Activated CD8-positive, alpha-beta T cell treated with anti-CD3 and anti-CD28 coated beads for 36 hours (primary cell): Measurements from ENCODE around the gene PRKCE. TPM values are rescaled to one million over a fixed set of nuclear protein-coding genes. Genes with fewer than 3 reads are reported as not detected.

Experiments used
- ATAC-seq: fragments of 200-7000 bp; cut with Tn5 transposase; one replicate; pipeline ENCODE4 v1.10.0; 2021; ENCODE audit warnings: mild to moderate bottlenecking, moderate library complexity
- CTCF ChIA-PET: fragments of 350-600 bp; sonication (Branson Sonifier 250); formaldehyde crosslinking; loops from one replicate; lab custom pipeline; 2021; ENCODE audit warnings: antibody characterized with exemption; lab: Charles Lee
- POLR2A ChIA-PET: fragments of 350-600 bp; sonication (Branson Sonifier 250); formaldehyde crosslinking; loops from one replicate; lab custom pipeline; 2021; ENCODE audit warnings: antibody characterized with exemption; lab: Charles Lee
- DNase-seq: peaks from one replicate; pipeline ENCODE4 v3.0.0-alpha.2; 2020
- H3K27ac Mint-ChIP-seq: one replicate; pipeline ENCODE4 v1.8.0; 2021; ENCODE audit warnings: mild to moderate bottlenecking, mixed read lengths
- H3K27me3 Mint-ChIP-seq: one replicate; pipeline ENCODE4 v1.8.0; 2021; ENCODE audit warnings: mixed read lengths
- H3K36me3 Mint-ChIP-seq: one replicate; pipeline ENCODE4 v1.8.0; 2021; ENCODE audit warnings: low read depth, mixed read lengths
- H3K4me1 Mint-ChIP-seq: one replicate; pipeline ENCODE4 v1.8.0; 2021; ENCODE audit warnings: low read depth, mixed read lengths
- H3K4me3 Mint-ChIP-seq: one replicate; pipeline ENCODE4 v1.8.0; 2021; ENCODE audit warnings: mild to moderate bottlenecking, moderate library complexity, mixed read lengths
- H3K9me3 Mint-ChIP-seq: one replicate; pipeline ENCODE4 v1.8.0; 2021; ENCODE audit warnings: mixed read lengths
- CTCF ChIP-seq: fragments of 200-600 bp; IDR thresholded peaks from one replicate; pipeline ENCODE4 v1.8.0; 2022; ENCODE audit warnings: antibody characterized with exemption, mild to moderate bottlenecking
- intact Hi-C: fragments of 100-400 bp; cut with micrococcal nuclease; formaldehyde crosslinking; loops from one replicate; pipeline ENCODE4 v1.10.0; 2022
- total RNA-seq, 2 experiments: library from RNA; stranded (reverse); gene quantifications; one replicate each; pipeline ENCODE4 v1.2.3, GENCODE V29; 2021

PRKCE gene
- total RNA-seq, 2 experiments from 2014 or later, result 11.5 to 11.9 TPM

GRCh38 chr2:45860136-45861121 lies 209.0 kb downstream of the PRKCE start:
- no peak for TF ChIP-seq CTCF
- Mint-ChIP-seq H3K27me3 (no peaks in the 10 kb centered on the region), H3K4me1 (peaks cover 38% of the 10 kb centered on the region), H3K4me3 (peak overlapping the region; percentile 72), H3K36me3 (no peaks in the 10 kb centered on the region), H3K27ac (peak overlapping the region; percentile 61), H3K9me3 (no peaks in the 10 kb centered on the region)
- POLR2A ChIA-PET, result interaction anchor here (1.3 kb wide), 2 partner anchors 10 to 210 kb away, joined by 3 to 6 read pairs; no protein-coding TSS in a partner anchor
- intact Hi-C loops, result no loop called here
- CTCF ChIA-PET, result interaction anchor here (0.8 kb wide), 1 partner anchor 75 kb away, joined by 4 read pairs; no protein-coding TSS in a partner anchor
- peak; percentile 32 for DNase-seq
- peak; percentile 66 for ATAC-seq

- H3K4me3 Mint-ChIP-seq, result no peak overlapping the region
- no peak for TF ChIP-seq CTCF
- H3K36me3 Mint-ChIP-seq, result no peaks in the 10 kb centered on the region
- H3K9me3 Mint-ChIP-seq, result no peaks in the 10 kb centered on the region
- peaks cover 41% of the 10 kb centered on the region for H3K4me1 Mint-ChIP-seq
- intact Hi-C loops, result no loop called here
- DNase-seq (peak; percentile 37), ATAC-seq (peak; percentile 63)
- H3K27ac Mint-ChIP-seq, result no peak overlapping the region
- no peaks in the 10 kb centered on the region for H3K27me3 Mint-ChIP-seq
- POLR2A ChIA-PET, result interaction anchor here (1.1 kb wide), 1 partner anchor 8 kb away, joined by 3 read pairs; no protein-coding TSS in a partner anchor
- CTCF ChIA-PET, result interaction anchor here (1.5 kb wide), 1 partner anchor 66 kb away, joined by 3 read pairs; no protein-coding TSS in a partner anchor
These were observed 211.4 kb downstream of the PRKCE start for GRCh38 chr2:45862843-45863242.

- no peaks in the 10 kb centered on the region for H3K36me3 Mint-ChIP-seq
These were observed 212.6 kb downstream of the PRKCE start for GRCh38 chr2:45864121-45864520.

GRCh38 chr2:45867349-45867748 lies 215.9 kb downstream of the PRKCE start:
- H3K9me3 Mint-ChIP-seq, result no peaks in the 10 kb centered on the region
- no peak for DNase-seq
- no peak for TF ChIP-seq CTCF
- no peak overlapping the region for H3K27ac Mint-ChIP-seq
- H3K27me3 Mint-ChIP-seq, result no peaks in the 10 kb centered on the region
- no peak overlapping the region for H3K4me3 Mint-ChIP-seq
- ATAC-seq, result no peak
- H3K36me3 Mint-ChIP-seq, result no peaks in the 10 kb centered on the region
- POLR2A ChIA-PET, result no interaction called here
- peaks cover 13% of the 10 kb centered on the region for H3K4me1 Mint-ChIP-seq
- CTCF ChIA-PET, result no interaction called here
- intact Hi-C loops, result no loop called here

More at GRCh38 chr2:45864121-45864520, 212.6 kb downstream of the PRKCE start:
- DNase-seq, result no peak
- no peak for TF ChIP-seq CTCF
- no peak overlapping the region for H3K27ac Mint-ChIP-seq
- no peaks in the 10 kb centered on the region for H3K9me3 Mint-ChIP-seq
- H3K4me1 Mint-ChIP-seq, result peaks cover 37% of the 10 kb centered on the region
- H3K27me3 Mint-ChIP-seq, result no peaks in the 10 kb centered on the region
- ATAC-seq, result no peak
- intact Hi-C loops, result no loop called here
- no peak overlapping the region for H3K4me3 Mint-ChIP-seq
- ChIA-PET CTCF (interaction anchor here (1.8 kb wide), 1 partner anchor 86 kb away, joined by 5 read pairs; no protein-coding TSS in a partner anchor), POLR2A (no interaction called here)

- Mint-ChIP-seq H3K36me3 (no peaks in the 10 kb centered on the region), H3K9me3 (no peaks in the 10 kb centered on the region), H3K4me1 (peaks cover 9% of the 10 kb centered on the region), H3K4me3 (no peak overlapping the region), H3K27me3 (no peaks in the 10 kb centered on the region), H3K27ac (no peak overlapping the region)
- intact Hi-C loops, result no loop called here
- no peak for TF ChIP-seq CTCF
- ChIA-PET POLR2A (no interaction called here), CTCF (interaction anchor here (1.7 kb wide), 1 partner anchor 17 kb away, joined by 3 read pairs; no protein-coding TSS in a partner anchor)
- no peak for ATAC-seq
- DNase-seq, result no peak
These were observed 216.3 kb downstream of the PRKCE start for GRCh38 chr2:45867800-45868199.
